ENCODE data around the gene SLC30A7. TPM values are rescaled to one million over a fixed set of nuclear protein-coding genes. Genes with fewer than 3 reads are reported as not detected.

Gene SLC30A7
- total and polyA plus RNA-seq, 2 donors from 2014 or later, result 4.4 to 40.2 TPM

DNA sequence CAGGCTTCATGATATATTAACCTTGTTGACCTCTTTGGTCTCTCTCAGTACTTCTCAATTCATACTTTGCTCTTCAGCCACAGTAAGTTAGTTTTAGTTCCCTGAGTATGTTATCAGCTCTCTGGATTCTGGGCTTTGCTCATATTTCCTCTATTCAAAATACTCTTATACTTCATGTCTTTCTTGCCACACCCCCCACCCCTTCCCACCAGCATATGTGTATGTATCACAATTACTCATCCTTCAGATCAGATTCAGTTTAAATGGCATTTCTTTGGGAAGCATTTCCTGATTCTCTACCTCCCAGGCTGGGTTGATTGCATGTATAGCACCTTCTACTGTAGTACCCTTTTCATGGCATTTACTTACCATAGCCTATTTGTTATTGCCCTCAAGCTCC, 28.3 kb downstream of the SLC30A7 start:
- FAIRE-seq (no peak), DNase-seq (no peak)
- intact Hi-C loops (cut with DNase I), result loop anchor here (10.0 kb wide), 1 partner anchor 361 kb away; no protein-coding TSS in a partner anchor
- Histone ChIP-seq H3K9me3 (ENCODE audit: control insufficient read depth in 2 of 3, insufficient read depth in 1 of 3, low read length in 3 of 3) (no peaks in the 10 kb centered on the region), H3K27me3 (ENCODE audit: control insufficient read depth, insufficient read depth, low read length) (no peaks in the 10 kb centered on the region), H3K4me3 (ENCODE audit: low read length in 3 of 3) (no peak overlapping the region), H3K36me3 (ENCODE audit: control insufficient read depth in 2 of 3, insufficient read depth in 3 of 3, low read length in 3 of 3) (peaks cover 0 to 7% (median 2%) of the 10 kb centered on the region in 3 donors), H3K27ac (ENCODE audit: low read depth in 2 of 2, low read length in 2 of 2) (no peak overlapping the region), H3K9ac (ENCODE audit: low read length in 3 of 3) (no peak overlapping the region), H3K4me1 (ENCODE audit: control insufficient read depth in 2 of 3, insufficient read depth in 2 of 3, low read depth in 1 of 3, low read length in 3 of 3) (no peaks in the 10 kb centered on the region)
- TF ChIP-seq, protein P1, sequence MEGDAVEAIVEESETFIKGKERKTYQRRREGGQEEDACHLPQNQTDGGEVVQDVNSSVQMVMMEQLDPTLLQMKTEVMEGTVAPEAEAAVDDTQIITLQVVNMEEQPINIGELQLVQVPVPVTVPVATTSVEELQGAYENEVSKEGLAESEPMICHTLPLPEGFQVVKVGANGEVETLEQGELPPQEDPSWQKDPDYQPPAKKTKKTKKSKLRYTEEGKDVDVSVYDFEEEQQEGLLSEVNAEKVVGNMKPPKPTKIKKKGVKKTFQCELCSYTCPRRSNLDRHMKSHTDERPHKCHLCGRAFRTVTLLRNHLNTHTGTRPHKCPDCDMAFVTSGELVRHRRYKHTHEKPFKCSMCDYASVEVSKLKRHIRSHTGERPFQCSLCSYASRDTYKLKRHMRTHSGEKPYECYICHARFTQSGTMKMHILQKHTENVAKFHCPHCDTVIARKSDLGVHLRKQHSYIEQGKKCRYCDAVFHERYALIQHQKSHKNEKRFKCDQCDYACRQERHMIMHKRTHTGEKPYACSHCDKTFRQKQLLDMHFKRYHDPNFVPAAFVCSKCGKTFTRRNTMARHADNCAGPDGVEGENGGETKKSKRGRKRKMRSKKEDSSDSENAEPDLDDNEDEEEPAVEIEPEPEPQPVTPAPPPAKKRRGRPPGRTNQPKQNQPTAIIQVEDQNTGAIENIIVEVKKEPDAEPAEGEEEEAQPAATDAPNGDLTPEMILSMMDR (IDR thresholded peaks at IDR 0.05; ENCODE audit: borderline replicate concordance, extremely low read depth, insufficient read depth), result no peak

DNA sequence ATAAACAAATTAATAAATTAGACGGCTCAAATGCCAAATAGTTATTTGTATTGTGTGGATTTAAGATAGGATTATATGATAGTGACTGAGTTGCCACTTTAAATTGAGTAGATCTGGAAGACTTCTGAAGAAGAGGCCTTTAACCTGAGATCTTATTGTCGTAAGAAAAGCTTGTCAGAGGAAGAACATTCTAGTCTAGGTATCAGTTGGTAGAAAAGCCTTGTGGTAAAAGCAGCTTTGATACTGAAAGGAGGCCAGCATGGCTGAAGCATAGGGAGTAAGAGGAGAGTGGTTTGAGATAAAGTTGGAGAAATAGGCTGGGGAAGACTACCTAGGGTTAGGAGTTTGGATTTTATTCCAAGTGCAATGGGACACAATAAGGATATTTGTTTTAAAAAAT, 29.1 kb downstream of the SLC30A7 start:
- intact Hi-C loops (cut with DNase I), result loop anchor here (10.0 kb wide), 1 partner anchor 360 kb away; no protein-coding TSS in a partner anchor
- Histone ChIP-seq H3K4me1 (ENCODE audit: control insufficient read depth in 2 of 3, insufficient read depth in 2 of 3, low read depth in 1 of 3, low read length in 3 of 3) (no peaks in the 10 kb centered on the region), H3K4me3 (ENCODE audit: low read length in 3 of 3) (no peak overlapping the region), H3K27me3 (ENCODE audit: control insufficient read depth, insufficient read depth, low read length) (no peaks in the 10 kb centered on the region), H3K27ac (ENCODE audit: low read depth in 2 of 2, low read length in 2 of 2) (no peak overlapping the region), H3K36me3 (ENCODE audit: control insufficient read depth in 2 of 3, insufficient read depth in 3 of 3, low read length in 3 of 3) (peaks cover 0 to 7% (median 2%) of the 10 kb centered on the region in 3 donors), H3K9me3 (ENCODE audit: control insufficient read depth in 2 of 3, insufficient read depth in 1 of 3, low read length in 3 of 3) (no peaks in the 10 kb centered on the region), H3K9ac (ENCODE audit: low read length in 3 of 3) (no peak overlapping the region)
- DNase-seq (no peak), FAIRE-seq (no peak)
- TF ChIP-seq, protein P1 (IDR thresholded peaks at IDR 0.05; ENCODE audit: borderline replicate concordance, extremely low read depth, insufficient read depth), result no peak

DNA sequence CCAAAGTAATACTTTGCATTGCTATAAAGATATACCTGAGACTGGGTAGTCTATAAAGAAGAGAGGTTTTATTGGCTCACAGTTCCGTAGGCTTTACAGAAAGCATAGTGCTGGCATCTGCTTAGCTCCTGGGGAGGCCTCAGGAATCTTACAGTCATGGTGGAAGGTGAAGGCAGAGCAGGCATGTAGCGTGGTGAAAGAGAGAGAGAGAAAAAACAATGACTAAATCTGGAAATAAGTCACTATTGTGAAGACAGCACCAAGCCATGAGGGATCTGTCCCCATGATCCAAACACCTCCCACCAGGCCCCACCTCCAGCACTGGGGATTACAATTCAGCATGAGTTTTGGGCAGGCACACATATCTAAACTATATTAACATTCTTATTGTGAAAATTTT, 30.4 kb downstream of the SLC30A7 start:
- TF ChIP-seq, protein P1 (IDR thresholded peaks at IDR 0.05; ENCODE audit: borderline replicate concordance, extremely low read depth, insufficient read depth), result no peak
- FAIRE-seq, result no peak
- intact Hi-C loops (cut with DNase I), result loop anchor here (10.0 kb wide), 1 partner anchor 359 kb away; no protein-coding TSS in a partner anchor

DNA sequence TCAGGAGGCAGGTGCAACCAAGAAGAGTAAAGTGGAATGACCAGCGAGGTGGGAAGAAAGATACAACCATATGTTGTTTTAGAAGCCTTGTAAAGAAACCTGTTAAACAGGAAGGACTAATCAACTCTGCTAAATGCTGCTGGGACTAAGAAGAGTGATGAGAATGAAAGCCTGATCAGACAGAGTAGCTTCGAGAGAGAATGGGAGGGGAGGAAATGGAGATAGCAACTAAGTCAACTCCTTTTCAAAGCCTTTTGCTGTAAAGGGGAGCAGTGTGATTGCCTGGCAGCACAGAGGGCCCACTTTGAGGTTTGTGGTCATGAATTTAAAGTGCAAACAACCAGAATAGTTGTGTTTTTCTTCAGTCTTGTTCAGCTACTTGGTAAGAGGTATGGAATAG, 31.4 kb downstream of the SLC30A7 start:
- Histone ChIP-seq H3K9me3 (ENCODE audit: control insufficient read depth in 2 of 3, insufficient read depth in 1 of 3, low read length in 3 of 3) (no peaks in the 10 kb centered on the region), H3K4me1 (ENCODE audit: control insufficient read depth in 2 of 3, insufficient read depth in 2 of 3, low read depth in 1 of 3, low read length in 3 of 3) (no peaks in the 10 kb centered on the region), H3K27ac (ENCODE audit: low read depth in 2 of 2, low read length in 2 of 2) (no peak overlapping the region), H3K4me3 (ENCODE audit: low read length in 3 of 3) (no peak overlapping the region), H3K9ac (ENCODE audit: low read length in 3 of 3) (no peak overlapping the region), H3K36me3 (ENCODE audit: control insufficient read depth in 2 of 3, insufficient read depth in 3 of 3, low read length in 3 of 3) (peaks cover 0 to 7% (median 2%) of the 10 kb centered on the region in 3 donors), H3K27me3 (ENCODE audit: control insufficient read depth, insufficient read depth, low read length) (no peaks in the 10 kb centered on the region)
- TF ChIP-seq, protein P1 (IDR thresholded peaks at IDR 0.05; ENCODE audit: borderline replicate concordance, extremely low read depth, insufficient read depth), result no peak
- intact Hi-C loops (cut with DNase I), result loop anchor here (10.0 kb wide), 1 partner anchor 358 kb away; no protein-coding TSS in a partner anchor
- DNase-seq (no peak), FAIRE-seq (no peak)

More for the DNA sequence above, 30.4 kb downstream of the SLC30A7 start:
- Histone ChIP-seq H3K9me3 (ENCODE audit: control insufficient read depth in 2 of 3, insufficient read depth in 1 of 3, low read length in 3 of 3) (no peaks in the 10 kb centered on the region), H3K36me3 (ENCODE audit: control insufficient read depth in 2 of 3, insufficient read depth in 3 of 3, low read length in 3 of 3) (peaks cover 0 to 7% (median 2%) of the 10 kb centered on the region in 3 donors), H3K4me1 (ENCODE audit: control insufficient read depth in 2 of 3, insufficient read depth in 2 of 3, low read depth in 1 of 3, low read length in 3 of 3) (no peaks in the 10 kb centered on the region), H3K27me3 (ENCODE audit: control insufficient read depth, insufficient read depth, low read length) (no peaks in the 10 kb centered on the region), H3K9ac (ENCODE audit: low read length in 3 of 3) (no peak overlapping the region), H3K4me3 (ENCODE audit: low read length in 3 of 3) (no peak overlapping the region), H3K27ac (ENCODE audit: low read depth in 2 of 2, low read length in 2 of 2) (no peak overlapping the region)
- DNase-seq, result no peak

Data from kidney (tissue), 14 donors.